Ishikawa (cell line): ENCODE results near the gene FIG4.
A peak's percentile ranks its signal among the peaks of the same experiment; 100 is the strongest.

Experiments used
- CEBPB ChIP-seq: IDR thresholded peaks from 2 replicates; pipeline ENCODE4 v1.6.1; 2012
- CREB1 ChIP-seq: IDR thresholded peaks from 2 replicates; pipeline ENCODE4 v1.6.1; 2012; ENCODE audit warnings: low read depth
- EGR1 ChIP-seq: IDR thresholded peaks from 2 replicates; pipeline ENCODE4 v1.6.1; 2012
- EP300 ChIP-seq: IDR thresholded peaks from 2 replicates; pipeline ENCODE4 v1.6.1; 2012; ENCODE audit warnings: borderline replicate concordance
- FOXM1 ChIP-seq: IDR thresholded peaks from 2 replicates; pipeline ENCODE4 v1.6.1; 2012; ENCODE audit warnings: low read depth, borderline replicate concordance
- MAX ChIP-seq: IDR thresholded peaks from 2 replicates; pipeline ENCODE4 v1.6.1; 2012
- NFIC ChIP-seq: IDR thresholded peaks from 2 replicates; pipeline ENCODE4 v1.6.1; 2012
- RAD21 ChIP-seq: IDR thresholded peaks from 2 replicates; pipeline ENCODE4 v1.6.1; 2012; ENCODE audit warnings: low read depth
- REST ChIP-seq: IDR thresholded peaks from 2 replicates; pipeline ENCODE4 v1.6.1; 2012; ENCODE audit warnings: low read depth, mild to moderate bottlenecking
- TAF1 ChIP-seq: IDR thresholded peaks from 2 replicates; pipeline ENCODE4 v1.6.1; 2012; ENCODE audit warnings: low read depth, mild to moderate bottlenecking
- TCF12 ChIP-seq: IDR thresholded peaks from 2 replicates; pipeline ENCODE4 v1.6.1; 2012; ENCODE audit warnings: low read depth
- TEAD4 ChIP-seq: IDR thresholded peaks from 2 replicates; pipeline ENCODE4 v1.6.1; 2012
- USF1 ChIP-seq: IDR thresholded peaks from 2 replicates; pipeline ENCODE4 v1.6.1; 2012
- YY1 ChIP-seq: IDR thresholded peaks from 2 replicates; pipeline ENCODE4 v1.6.1; 2012; ENCODE audit warnings: low read depth
- ZBTB7A ChIP-seq: IDR thresholded peaks from 2 replicates; pipeline ENCODE4 v1.6.1; 2012; ENCODE audit warnings: low read depth

Gene FIG4

GRCh38 chr6:109867970-109868358 is 176.9 kb downstream of the FIG4 start:
- TF ChIP-seq CREB1, result no peak
- TF ChIP-seq EP300, result no peak
- TF ChIP-seq EGR1, result no peak
- no peak for TF ChIP-seq NFIC
- TF ChIP-seq TAF1, result no peak
- TF ChIP-seq FOXM1, result no peak
- TF ChIP-seq ZBTB7A, result no peak
- TF ChIP-seq CEBPB, result no peak
- no peak for TF ChIP-seq MAX
- TF ChIP-seq REST, result no peak
- TF ChIP-seq TEAD4, result no peak
- no peak for TF ChIP-seq RAD21
- no peak for TF ChIP-seq TCF12
- TF ChIP-seq YY1, result no peak
- TF ChIP-seq USF1, result no peak

GRCh38 chr6:109869398-109870088 is 178.4 kb downstream of the FIG4 start:
- peak; percentile 58 for TF ChIP-seq USF1

GRCh38 chr6:109870089-109870410 is 179.0 kb downstream of the FIG4 start:
- TF ChIP-seq CEBPB (no peak), TCF12 (no peak), EGR1 (no peak), USF1 (no peak), ZBTB7A (no peak), MAX (no peak), TAF1 (no peak), TEAD4 (no peak), EP300 (no peak), RAD21 (no peak), YY1 (no peak)

GRCh38 chr6:109872549-109872948 is 181.5 kb downstream of the FIG4 start:
- no peak for TF ChIP-seq MAX
- TF ChIP-seq TAF1, result no peak
- no peak for TF ChIP-seq EGR1
- no peak for TF ChIP-seq ZBTB7A
- no peak for TF ChIP-seq CREB1
- TF ChIP-seq NFIC, result no peak
- TF ChIP-seq TCF12, result no peak
- TF ChIP-seq RAD21, result no peak
- no peak for TF ChIP-seq EP300
- TF ChIP-seq YY1, result no peak
- no peak for TF ChIP-seq FOXM1
- no peak for TF ChIP-seq USF1
- TF ChIP-seq REST, result no peak
- TF ChIP-seq CEBPB, result no peak
- no peak for TF ChIP-seq TEAD4

- TF ChIP-seq FOXM1 (no peak), TEAD4 (no peak), MAX (no peak), YY1 (no peak), REST (no peak), TCF12 (no peak), RAD21 (no peak), USF1 (no peak), CREB1 (no peak), EP300 (no peak), EGR1 (no peak), NFIC (no peak), TAF1 (no peak), ZBTB7A (no peak), CEBPB (no peak)
These were observed 182.0 kb downstream of the FIG4 start for GRCh38 chr6:109872968-109873545.
